M059J (cell line): ENCODE results near the gene LIM2. TPM values are rescaled to one million over a fixed set of nuclear protein-coding genes. Genes with fewer than 3 reads are reported as not detected.
A peak's percentile ranks its signal among the peaks of the same experiment; 100 is the strongest.
"Not testable (repeated sequence)": the region's sequence is repeated elsewhere in the genome, so short reads cannot be mapped to it uniquely, and the experiment has no call there.

Experiments used
- DNase-seq: peaks from one replicate; pipeline ENCODE4 v3.0.0-alpha.2; 2012; ENCODE audit warnings: low read depth
- total RNA-seq: library from RNA; depleted of rRNA; stranded (reverse); fragments of >200 nt; shearing (Covaris generic); gene quantifications from 2 replicates; pipeline ENCODE4 v1.2.3, GENCODE V29; 2014; rRNA removed

Gene LIM2, protein sequence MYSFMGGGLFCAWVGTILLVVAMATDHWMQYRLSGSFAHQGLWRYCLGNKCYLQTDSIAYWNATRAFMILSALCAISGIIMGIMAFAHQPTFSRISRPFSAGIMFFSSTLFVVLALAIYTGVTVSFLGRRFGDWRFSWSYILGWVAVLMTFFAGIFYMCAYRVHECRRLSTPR
- total RNA-seq, result not detected in 2 replicates

DNA sequence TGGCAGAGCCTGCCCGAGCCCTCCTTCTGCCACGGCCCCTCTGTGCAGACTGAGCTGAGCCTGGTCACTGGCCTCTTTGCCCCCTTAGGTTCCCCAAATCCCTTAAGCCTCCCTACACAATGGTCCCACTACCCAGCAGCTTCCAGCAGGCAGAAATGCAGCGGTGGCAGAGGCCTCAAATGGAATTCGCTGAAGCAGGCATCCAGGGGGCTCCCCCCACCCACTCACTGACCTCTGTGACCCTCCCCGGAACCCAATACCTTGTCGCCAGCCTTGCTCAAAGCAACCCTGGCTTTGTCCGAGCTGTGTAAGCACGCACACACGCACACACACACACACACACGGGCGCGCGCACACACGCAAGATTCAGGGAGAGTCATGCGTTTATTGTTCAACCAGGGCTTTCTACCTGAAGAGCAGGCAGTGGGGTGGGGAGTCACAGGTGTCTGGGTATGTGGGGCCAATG, at the start of gene LIM2:
Gene LIM2, minus strand, starts transcription at position 51 of the 466 bp plus-strand sequence. CDS start 531 bp downstream, outside the sequence.
- no peak for DNase-seq

DNA sequence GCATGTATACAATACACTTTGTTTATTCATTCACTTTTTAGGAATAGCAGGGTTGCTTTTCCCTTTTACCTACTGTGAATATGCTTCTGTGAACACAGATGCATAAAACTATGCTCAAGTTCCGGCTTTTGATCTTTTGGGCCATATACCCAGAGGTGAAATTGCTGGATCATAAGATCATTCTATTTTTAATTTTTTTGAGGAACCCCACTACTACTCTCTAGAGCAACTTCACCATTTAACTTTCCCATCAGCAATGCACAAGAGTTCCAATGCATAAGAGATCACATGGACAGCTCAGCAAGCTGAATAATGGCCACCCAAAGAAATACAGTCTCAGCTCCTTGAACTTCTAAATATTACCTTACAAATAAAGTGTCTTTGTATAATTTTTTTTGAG, 46.7 kb upstream of the LIM2 start:
- no peak for DNase-seq

DNA sequence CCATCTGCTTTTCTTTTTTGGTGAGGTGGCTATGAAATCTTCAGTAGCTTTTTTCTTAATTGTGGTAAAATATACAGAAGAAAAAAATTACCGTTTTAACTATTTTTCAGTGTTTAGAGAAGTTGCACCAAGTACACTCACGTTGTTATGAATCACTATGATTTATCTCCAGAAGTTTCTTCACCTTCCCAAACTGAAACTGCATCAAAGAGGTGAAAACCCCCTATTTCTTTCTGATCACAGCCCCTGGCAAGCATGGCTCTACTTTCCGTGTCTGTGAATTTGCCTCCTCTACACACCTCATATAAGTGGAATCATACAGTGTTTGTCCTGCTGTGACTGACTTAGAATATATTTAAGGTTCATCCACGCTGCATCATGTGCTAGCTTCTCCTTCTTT, 45.3 kb upstream of the LIM2 start:
- DNase-seq, result no peak

DNA sequence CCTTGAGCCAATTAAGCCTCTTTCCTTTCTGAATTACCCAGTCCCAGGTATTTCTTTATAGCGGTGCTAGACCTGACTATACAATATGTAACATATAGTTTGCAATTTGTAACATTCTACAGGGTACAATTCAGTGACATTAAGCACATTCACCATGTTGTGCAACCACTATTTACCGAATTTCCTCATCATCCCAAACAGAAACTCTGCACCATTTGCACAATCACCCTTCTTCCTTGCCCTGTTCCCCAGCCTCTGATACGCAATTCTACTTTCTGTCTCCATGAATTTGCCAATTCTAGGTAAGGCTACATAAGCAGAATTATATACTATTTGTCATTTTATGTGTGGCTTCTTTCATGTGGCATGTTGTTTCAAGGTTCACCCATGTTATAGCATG, 43.4 kb upstream of the LIM2 start:
- DNase-seq, result no peak

DNA sequence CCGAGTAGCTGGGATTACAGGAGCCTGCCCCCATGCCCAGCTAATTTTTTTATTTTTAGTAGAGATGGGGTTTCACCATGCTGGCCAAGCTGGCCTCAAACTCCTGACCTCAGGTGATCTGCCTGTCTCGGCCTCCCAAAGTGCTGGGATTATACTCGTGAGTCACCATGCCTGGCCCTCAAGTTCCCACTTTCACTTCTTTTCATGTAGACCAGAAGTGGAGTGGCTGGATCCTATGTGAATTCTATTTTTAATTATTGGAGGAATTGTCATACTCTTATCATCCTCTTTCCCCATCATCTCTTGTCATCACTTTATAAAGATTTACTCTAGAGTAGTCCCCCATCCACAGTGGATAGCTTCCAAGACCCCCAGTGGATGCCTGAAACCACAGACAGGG, 42.4 kb upstream of the LIM2 start:
- DNase-seq, result no peak

DNA sequence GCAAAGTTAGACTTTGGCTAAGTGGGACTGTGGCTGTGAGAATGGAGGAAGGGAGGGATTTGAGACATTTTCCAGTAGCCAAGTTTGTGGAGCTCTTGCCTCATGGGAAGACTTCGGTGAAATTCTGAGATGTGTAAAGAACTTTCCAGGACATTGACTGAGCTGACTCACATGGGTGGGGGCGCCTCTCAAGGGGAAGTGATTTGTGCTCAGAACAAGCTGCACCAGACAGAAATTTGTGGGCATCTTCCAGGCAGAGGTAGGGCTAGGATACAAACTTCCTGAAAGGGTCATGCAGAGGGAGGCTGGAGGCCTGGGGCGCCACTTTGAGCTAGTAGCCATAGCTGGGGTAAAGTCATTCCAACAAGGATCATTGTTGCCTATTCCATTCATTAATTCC, 39.4 kb upstream of the LIM2 start:
- DNase-seq, result no peak

DNA sequence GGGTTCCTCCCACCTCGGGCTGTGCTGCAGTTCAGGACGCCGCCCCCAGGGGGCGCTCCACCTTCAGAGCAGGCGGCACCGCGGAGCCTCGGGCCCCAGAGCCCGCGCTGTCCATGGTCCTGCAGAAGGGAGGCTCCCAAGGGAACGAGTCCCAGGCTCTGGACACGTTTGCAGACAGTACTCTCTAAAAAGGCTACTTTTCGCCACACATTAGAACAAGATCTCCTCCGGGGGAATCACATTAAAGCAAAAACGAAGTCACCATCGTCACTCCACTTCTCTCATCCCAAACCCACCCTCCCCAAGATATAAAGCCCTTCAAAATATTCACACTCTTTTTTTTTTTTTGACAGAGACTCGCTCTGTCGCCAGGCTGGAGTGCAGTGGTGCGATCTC, 34.3 kb upstream of the LIM2 start:
- peak; percentile 70 for DNase-seq

DNA sequence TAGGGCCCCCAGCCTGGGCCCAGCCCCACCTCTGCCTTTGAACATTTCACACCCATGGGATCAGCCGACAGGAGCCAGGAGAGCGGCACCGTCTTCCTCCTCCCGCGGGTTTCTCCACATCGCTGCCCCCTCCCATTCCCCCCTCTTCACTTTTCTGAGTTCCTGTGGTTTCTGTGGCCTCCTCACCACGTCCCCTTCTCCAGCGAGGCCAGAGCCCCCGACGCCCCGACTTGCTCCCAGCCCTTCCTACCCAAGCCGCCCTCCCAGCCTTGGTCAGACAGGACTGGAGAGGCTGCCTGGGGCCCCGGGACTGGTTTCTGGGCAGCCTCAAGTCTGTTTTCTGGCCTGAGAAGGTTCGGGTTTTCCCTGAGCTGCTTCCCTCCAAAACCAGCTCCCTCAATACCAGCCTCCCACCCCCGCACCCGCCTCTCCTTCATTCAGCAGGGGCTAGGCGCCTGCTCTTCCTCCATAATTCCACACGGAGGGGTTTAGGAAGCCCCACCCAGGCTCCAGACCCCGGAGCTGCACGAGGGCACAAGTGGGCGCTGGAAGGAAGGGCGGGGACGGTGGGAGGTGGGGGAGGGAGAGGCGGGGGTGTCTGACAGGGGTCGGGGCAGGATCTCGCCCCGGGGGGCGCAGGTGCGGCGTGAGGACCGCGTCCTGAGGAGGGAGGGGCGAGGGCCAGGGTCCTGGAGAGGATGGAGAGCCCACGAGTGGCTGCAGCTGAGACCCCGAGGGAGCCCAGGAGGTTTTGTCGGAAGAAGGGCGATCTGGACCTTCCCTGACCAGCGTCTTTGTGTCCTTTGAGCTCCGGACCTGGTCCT, 33.7 kb upstream of the LIM2 start:
- no peak for DNase-seq

DNA sequence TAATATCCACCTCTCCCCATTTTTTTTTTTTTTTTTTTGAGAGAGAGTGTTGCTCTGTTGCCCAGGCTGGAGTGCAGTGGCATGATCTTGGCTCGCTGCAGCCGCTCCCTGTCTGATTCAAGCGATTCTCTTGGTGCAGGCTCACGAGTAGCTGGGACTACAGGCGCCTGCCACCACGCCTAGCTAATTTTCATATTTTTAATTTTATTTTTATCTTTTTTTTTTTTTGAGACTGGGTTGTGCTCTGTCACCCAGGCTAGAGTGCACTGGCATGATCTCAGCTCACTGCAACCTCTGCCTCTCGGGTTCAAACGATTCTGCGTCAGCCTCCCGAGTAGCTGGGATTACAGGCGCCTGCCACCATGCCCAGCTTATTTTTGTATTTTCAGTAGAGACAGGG, 32.7 kb upstream of the LIM2 start:
- DNase-seq, result not testable (repeated sequence)

DNA sequence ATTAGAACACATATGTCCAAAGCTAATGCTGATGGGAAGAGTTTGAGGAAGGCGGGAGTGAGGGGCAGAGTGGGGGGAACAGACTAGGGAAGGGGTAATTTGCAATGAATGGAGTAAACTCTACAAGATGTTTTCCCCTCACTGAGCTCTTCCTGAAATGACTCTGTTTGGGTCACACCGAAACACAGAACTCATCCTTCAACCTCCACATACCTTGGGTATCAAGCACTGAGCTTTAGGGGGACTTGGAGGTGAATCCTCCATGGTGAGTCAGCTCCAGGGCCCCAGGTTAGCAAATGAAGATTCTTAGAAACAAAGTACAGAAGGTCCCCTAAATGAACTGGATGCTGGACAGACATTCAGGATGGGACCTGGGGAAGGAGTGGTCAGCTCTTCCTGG, 30.9 kb upstream of the LIM2 start:
- DNase-seq, result no peak

DNA sequence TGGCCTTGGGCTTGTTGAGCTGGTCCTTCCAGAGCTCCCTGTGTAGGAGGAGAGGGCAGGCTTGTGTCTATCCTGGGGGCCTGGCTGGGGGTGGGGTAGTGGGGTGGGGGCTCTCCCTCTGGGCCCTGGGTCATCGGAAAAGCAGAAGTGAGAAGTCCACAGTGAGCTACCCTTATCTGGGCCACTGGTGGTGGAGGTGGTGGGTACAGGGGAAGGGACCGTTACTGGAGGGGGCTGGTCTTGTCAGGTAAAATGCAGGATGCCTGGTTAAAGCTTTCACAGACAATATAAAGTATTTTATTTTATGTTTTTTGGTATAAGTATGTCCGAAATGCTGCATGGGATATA, 30.0 kb upstream of the LIM2 start:
- no peak for DNase-seq

DNA sequence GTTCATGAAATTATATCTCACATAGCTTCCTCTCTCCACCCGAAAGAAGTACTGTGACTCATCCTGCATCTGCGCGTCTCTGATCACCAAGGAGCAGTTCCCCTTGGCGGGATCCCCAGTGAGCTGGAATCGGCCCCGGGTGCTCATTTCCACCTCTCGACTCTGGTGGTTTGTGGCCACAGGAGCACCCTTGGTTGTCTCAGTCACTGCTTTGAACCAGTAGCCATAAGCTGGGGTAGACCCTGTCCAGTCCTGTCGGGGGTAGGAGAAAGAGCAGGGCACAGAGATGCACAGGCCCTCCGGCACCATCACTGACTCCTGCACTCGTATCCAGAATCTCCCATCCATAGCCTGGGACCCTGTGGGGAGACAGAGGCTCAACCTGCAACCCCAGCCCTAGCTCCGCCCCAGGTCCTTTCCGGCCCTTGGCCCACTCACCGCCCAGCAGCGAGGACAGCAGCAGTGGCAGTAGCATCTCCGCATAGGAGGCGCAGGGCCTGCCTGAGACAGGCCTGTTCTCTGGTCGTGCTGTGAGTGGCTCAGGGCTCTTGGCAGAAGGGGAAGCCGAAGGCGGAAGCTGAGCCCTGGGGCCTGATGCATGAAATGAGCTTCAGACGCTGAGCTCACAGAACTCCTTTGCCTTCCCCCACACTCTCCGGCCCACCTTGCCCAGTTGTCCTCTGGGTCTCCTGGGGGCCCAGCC, 29.5 kb upstream of the LIM2 start, which contains the start of gene SIGLEC10:
Gene SIGLEC10, minus strand, starts transcription at position 536 of the 703 bp plus-strand sequence. Its CDS starts 61 bp downstream, at position 475.
- peak; percentile 35 for DNase-seq

DNA sequence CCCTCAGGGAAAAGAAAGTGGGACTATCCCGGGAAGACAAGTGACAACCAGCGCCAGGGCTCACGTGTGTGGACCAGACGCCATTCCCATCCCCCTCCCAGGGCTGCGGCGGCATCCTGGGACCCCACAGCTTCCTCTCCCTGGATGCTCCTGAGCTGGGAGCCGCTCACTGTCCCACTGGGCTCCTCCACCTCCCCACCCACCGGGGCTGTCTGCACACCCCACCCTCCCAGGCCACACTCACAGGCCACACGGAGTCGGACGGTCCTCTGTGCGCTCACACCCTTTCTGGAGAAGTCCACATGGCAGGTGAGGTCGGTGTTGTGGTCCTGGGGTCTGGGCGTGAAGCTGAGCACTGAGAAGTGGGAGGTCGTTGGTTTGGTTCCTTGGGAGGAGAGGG, 28.6 kb upstream of the LIM2 start:
- DNase-seq, result not testable (repeated sequence)

DNA sequence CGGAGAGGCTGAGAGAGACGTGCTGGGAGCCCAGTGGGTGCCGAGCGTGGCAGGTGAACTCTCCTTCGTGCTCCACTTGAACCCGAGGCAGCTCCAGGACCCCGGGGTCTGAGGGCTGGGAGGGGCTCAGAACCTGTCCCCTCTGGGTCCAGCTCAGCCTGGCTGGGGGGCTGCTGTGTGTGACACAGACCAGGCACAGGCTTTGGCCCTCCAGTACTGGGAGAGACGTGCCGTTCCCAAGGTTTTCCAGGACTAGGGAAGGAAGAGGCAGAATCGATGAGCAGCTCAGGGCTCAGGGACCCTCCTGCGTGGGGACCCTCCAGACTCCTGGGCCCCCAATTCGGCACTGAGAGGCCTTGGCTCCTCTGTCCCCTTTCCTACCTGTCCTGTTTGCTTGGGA, 27.4 kb upstream of the LIM2 start:
- no peak for DNase-seq

DNA sequence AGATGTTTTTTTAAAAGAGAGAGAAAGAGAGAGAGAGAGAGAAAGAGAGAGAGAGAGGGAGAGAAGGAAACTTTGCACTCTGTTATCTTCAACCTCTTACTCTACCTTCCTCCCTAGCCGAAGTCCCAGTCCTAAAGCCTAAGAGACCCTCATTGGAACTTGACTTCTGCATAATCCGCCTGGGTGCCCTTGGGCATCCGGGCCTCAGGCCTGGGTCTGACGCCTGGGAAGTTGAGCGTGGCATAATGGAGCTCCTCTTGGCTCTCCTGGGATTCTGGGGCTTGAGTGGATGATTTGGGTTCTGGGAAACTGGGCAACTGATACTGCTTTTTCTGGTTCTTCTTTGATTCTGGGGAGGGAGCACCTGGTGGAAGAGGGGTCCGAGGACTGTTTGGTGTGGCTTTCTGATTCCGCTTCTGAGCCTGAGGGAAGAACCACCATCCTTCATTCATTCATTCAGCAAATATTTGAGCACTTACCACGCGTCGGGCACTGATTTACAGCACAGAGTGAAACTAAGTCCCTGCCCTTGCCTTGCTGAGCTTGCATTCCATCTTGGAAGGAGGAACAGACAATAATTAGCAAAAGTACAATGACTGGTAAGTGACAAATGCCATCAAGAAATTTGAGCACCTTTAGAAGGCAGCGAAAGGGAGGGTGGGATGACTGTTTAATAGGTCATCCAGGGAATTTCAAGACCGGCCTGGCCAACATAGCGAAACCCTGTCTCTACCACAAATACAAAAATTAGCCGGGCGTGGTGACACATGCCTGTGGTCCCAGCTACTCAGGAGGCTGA, 23.4 kb upstream of the LIM2 start:
- no peak for DNase-seq

DNA sequence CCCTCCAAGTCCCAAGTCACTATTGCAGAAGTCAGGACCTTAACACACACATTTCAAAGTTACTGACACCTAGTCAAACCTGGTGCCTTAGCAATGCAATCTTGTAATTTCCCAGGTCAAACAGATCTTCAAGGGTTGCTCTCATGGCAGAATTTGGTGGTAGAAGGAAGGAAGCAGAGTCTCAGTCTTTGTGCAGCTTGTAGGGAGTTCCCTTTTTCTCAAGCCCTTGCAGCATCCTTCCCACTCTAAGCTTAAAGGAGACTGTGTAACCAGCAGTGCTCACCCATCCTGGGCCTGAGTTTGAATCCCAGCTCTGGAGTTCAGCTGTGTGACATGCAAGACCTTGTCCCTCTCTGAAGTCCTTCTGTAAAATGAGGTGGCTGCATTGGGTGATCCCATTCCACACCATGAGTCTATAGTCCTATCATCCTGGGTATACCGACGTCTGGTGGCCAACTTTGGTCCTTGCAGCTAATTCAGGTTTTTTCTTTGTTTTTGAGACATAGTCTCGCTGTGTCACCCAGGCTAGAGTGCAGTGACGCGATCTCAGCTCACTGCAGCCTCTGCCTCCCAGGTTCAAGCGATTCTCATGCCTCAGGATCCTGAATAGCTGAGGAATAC, 19.8 kb upstream of the LIM2 start:
- DNase-seq, result peak; percentile 34

DNA sequence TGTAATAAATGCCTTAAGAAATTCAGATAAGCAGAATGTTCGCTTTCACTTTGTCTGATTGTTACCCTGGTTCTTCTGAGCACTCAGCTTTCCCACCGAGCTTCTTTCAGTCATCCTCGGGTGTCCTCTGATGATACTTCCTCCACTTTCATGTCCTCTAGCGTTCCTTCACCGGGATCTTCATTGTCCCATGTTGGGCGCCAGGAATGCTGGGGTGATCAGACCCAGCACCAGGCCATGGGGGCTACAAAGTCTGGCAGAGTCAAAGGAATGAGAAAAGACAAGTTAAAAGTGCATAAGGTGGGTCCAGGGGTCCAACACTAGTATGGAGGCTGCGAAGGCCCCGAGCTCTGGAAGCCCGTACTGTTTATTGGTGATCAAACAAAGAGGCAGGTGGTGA, 14.3 kb upstream of the LIM2 start:
- no peak for DNase-seq

DNA sequence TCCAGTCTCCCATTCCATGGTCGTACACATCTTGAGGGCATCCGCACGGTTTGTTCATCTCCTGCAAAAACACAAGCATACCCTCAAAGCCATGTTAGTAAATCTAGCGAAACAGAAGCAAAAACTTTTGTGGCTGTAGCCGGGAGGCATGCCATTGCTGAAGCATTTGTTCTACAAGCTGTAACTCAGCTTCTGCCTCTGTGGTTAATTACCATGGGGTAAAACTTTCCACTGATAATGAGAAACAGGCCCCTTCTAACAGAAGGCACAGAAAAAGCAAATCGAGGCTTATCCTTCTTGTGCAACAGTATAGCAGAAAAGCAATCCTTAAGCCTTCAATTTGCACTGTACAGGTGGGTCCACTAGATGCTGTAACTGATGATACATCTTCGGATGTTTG, 12.2 kb upstream of the LIM2 start:
- DNase-seq, result not testable (repeated sequence)

DNA sequence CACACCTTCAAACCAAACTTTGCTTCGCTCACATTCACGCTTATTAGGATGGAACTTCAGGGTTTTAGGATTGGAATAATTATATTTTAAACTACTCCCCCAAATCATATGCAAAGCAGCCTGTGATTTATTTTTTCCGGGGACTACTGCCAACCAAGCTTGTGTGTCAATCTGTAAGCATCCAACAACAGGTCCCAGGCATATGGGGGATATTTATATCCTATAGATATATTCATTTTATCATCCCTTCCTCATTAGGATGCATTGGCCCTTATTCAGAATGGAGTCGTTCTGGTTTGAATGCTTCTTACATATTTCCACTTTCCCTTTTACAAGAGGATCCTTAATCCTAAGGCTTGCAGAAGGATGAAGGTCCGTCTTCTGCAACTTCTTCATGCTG, 11.5 kb upstream of the LIM2 start:
- DNase-seq, result no peak

DNA sequence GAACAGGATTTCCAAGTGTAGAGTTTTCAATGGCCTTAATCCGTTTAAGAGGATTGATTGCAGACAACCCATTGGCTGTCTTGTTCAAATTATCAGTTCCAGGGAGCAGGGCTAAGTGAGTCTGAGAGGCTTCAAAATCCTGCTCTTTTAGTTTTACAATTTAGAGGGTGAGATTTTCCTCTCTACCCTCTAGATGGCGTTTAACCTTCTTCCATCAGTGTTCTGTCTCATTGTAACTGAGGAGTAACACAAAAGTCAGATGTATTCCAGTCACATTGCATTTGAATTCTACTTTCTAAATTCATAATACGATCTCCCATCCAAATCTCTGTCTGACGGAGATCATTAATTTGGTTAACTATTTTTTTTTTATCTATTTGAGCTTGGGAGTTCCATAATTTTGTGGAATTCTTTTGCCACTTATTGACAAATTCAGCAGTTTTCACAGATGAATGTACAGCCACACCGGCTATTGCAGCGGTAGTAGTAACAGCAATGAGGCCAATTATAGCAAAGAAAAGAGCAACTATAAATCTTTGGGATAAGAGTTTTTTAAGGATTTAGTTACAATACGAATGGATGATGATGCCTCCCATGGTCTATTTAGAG, 10.4 kb upstream of the LIM2 start:
- peak; percentile 36 for DNase-seq

DNA sequence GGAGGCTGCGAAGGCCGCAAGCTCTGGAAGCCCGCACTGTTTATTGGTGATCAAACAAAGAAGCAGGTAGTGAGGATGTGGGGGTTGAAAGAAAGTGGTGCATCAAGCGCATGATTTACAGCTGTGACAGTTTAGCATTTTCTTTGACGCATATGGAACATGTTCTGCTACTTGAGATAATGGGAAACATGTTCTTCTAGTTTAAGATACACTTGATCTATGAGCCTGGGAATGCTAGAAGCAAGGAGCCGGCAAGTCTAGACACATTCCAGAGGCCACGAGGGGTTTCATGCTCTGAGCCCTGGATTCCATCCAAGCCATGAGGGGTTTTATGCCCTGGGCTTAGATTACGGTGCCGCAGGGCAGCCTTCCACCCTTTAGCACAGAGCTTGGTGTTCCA, 9.7 kb upstream of the LIM2 start:
- not testable (repeated sequence) for DNase-seq
